ENCODE data around the gene KAT14.
"Not testable (repeated sequence)": the region's sequence is repeated elsewhere in the genome, so short reads cannot be mapped to it uniquely, and the experiment has no call there.

KAT14 gene

DNA sequence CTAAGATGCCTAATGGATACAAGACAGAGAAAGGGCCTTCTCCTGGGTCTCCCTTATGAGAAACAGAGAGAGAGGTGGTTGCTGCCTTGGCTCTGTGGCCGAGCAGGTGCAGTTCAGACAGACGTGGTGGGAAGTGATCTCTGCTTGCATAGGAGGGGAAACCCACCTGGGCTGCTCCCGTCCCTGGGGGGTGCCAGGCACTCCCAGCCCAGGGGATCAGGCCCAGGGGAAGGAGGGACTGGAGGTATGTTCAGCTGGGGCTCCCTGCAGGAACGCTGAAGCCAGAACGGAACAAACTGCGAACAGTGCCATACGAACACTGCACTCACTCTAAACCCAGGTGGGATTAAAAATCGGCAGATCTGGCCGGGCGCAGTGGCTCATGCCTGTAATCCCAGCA is 44.3 kb upstream of the KAT14 start:
- DNase-seq (ENCODE audit: low read depth in 2 of 2) = no peak
- TF ChIP-seq, protein P1, sequence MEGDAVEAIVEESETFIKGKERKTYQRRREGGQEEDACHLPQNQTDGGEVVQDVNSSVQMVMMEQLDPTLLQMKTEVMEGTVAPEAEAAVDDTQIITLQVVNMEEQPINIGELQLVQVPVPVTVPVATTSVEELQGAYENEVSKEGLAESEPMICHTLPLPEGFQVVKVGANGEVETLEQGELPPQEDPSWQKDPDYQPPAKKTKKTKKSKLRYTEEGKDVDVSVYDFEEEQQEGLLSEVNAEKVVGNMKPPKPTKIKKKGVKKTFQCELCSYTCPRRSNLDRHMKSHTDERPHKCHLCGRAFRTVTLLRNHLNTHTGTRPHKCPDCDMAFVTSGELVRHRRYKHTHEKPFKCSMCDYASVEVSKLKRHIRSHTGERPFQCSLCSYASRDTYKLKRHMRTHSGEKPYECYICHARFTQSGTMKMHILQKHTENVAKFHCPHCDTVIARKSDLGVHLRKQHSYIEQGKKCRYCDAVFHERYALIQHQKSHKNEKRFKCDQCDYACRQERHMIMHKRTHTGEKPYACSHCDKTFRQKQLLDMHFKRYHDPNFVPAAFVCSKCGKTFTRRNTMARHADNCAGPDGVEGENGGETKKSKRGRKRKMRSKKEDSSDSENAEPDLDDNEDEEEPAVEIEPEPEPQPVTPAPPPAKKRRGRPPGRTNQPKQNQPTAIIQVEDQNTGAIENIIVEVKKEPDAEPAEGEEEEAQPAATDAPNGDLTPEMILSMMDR (IDR thresholded peaks at IDR 0.05; ENCODE audit: low read depth, low read length) = no peak
- H3K4me3 ChIP-seq (replicated peaks in 1 of 2; ENCODE audit: low read depth in 2 of 2, low read length in 2 of 2) = no peak overlapping the region

DNA sequence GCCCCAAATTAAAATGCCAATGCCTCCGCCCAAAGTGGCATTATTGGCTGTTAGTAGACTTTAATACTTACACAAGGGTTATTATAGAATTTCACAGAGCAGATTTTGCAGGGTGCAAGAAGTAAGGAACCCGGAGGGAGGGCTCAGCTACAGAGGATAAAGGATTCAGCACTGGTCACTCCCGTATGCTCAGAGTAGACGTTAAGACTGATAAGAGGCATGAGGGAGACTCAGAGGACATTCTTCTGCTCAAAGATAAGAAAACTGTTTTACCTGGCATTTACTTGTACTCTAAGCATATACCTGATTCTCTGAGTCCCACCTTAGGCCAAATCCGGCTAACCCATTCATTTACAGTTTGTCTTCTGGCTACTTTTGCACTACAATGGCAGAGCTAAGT is 43.5 kb upstream of the KAT14 start:
- TF ChIP-seq, protein P1 (IDR thresholded peaks at IDR 0.05; ENCODE audit: low read depth, low read length) = no peak
- DNase-seq (ENCODE audit: low read depth in 2 of 2) = no peak
- no peak overlapping the region for H3K4me3 ChIP-seq (replicated peaks in 1 of 2; ENCODE audit: low read depth in 2 of 2, low read length in 2 of 2)

DNA sequence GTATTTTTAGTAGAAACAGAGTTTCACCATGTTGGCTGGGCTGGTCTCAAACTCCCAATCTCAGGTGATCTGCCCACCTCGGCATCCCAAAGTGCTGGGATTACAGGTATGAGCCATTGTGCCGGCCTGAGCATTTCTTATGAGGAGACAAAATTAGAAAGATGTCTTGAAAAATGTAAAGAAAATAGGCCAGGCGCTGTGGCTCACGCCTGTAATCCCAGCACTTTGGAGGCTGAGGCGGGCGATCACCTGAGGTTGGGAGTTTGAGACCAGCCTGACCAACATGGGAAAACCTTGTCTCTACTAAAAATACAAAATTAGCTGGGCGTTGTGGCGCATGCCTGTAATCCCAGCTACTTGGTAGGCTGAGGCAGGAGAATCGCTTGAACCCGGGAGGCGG is 37.1 kb upstream of the KAT14 start:
- DNase-seq (ENCODE audit: low read depth in 2 of 2); H3K4me3 ChIP-seq (replicated peaks in 1 of 2; ENCODE audit: low read depth in 2 of 2, low read length in 2 of 2): not testable (repeated sequence)

DNA sequence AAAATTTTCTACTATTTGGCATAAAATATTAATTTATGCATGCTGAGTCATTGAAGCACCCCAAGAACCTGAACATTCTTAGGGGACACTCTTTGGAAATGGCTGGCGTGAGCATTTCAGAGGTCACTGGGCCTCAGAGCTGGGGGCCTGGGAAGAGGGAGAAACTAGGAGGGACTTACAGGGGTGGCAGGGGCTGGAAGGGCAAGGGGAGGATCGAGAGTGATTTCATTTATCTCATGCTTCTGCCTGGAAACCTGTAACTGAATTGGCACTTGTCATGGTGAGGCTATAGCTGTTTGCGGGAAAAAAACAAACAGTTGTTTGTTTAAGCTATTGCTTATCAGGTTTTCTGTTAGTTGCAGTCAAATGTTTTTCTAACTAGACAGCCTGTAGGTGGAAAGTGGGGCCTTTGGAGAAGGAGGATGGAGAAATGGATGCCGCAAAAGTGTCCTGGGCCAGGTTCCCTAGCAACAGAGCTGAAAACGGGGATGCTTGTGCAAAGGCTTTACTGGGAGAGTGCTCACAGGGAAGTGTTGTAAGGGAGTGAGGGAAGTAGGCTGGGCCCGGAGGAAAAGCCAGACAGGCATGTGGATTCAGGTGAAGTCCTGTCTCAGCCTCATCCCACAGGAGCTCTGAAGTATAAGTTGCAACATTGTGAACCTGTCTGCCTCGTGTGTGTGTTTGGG is 36.4 kb upstream of the KAT14 start:
- TF ChIP-seq, protein P1 (IDR thresholded peaks at IDR 0.05; ENCODE audit: low read depth, low read length) = no peak
- H3K4me3 ChIP-seq (replicated peaks in 1 of 2; ENCODE audit: low read depth in 2 of 2, low read length in 2 of 2) = no peak overlapping the region
- no peak for DNase-seq (ENCODE audit: low read depth in 2 of 2)

DNA sequence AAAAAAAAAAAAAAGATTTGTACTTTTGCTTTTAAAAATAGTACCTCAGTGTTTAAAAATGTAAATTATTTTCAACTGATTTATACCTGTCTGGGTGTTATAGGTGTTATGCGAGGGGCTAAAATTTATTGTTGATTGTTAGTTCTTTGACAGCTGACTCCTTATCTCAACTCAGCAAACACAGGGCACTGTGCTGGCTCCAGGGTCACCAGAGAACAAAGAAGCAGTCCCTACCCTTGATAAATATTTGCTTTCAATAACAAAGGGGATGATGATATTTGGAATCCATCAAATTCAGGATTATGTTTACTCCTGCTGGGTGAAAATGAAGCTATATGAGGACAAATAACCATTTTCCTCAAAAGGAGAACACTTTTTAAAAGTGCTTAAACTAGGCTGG is 34.2 kb upstream of the KAT14 start:
- DNase-seq (ENCODE audit: low read depth in 2 of 2) = no peak
- TF ChIP-seq, protein P1 (IDR thresholded peaks at IDR 0.05; ENCODE audit: low read depth, low read length) = no peak
- no peak overlapping the region for H3K4me3 ChIP-seq (replicated peaks in 1 of 2; ENCODE audit: low read depth in 2 of 2, low read length in 2 of 2)

DNA sequence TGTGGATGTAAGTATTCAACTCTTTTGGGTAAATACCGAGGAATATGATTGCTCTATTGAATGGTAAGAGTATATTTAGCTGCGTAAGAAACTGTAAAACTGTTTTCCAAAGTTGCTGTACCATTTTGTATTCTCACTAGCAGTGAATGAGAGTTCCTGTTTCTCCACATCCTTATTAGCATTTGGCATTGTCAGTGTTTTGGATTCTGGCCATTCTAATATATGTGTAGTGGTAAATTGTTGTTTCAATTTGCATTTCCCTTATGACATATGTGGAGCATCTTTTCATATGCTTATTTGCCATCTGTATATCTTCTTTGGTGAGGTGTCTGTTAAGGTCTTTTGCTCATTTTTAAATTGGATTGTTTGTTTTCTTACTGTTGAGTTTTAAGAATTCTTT is 29.3 kb upstream of the KAT14 start:
- no peak for DNase-seq (ENCODE audit: low read depth in 2 of 2)
- TF ChIP-seq, protein P1 (IDR thresholded peaks at IDR 0.05; ENCODE audit: low read depth, low read length) = no peak
- no peak overlapping the region for H3K4me3 ChIP-seq (replicated peaks in 1 of 2; ENCODE audit: low read depth in 2 of 2, low read length in 2 of 2)

DNA sequence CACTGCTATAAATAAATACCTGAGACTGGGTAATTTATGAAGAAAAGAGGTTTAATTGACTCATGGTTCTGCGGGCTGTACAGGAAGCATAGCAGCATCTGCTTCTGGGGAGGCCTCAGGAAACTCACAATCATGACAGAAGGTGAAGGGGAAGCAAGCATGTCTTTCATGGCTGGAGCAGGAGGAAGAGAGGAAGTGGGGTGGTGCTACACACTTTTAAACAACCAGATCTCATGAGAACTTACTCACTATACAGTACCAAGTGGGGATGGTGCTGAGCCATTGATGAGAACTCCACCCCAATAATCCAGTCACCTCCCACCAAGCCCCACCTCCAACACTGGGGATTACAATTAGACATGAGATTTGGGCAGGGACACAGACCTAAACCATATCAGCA is 9.1 kb upstream of the KAT14 start:
- not testable (repeated sequence) for DNase-seq (ENCODE audit: low read depth in 2 of 2); H3K4me3 ChIP-seq (replicated peaks in 1 of 2; ENCODE audit: low read depth in 2 of 2, low read length in 2 of 2)

DNA sequence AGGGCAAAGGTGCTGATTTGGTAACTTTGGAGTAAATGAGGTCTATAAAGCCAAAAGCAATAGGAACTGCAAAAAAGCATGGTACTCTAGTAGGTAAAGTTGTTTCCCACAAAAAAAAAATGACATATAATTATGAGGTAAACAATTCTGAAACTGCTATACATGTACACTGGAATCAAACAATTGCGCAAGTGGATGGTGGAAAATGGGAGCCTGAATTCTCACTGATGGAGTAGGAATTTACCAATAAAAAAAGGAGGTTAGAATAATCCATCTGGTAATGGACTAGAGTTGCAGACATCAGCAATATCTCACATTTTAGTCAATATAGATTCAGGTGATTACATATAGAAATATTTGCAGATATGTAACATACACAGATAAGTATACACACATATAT is 5.0 kb upstream of the KAT14 start:
- no peak for DNase-seq (ENCODE audit: low read depth in 2 of 2)
- H3K4me3 ChIP-seq (replicated peaks in 1 of 2; ENCODE audit: low read depth in 2 of 2, low read length in 2 of 2) = no peak overlapping the region
- TF ChIP-seq, protein P1 (IDR thresholded peaks at IDR 0.05; ENCODE audit: low read depth, low read length) = no peak

All from cardiac fibroblast (primary cell).